ENCODE data around the gene SUPT6H. TPM values are rescaled to one million over a fixed set of nuclear protein-coding genes. Genes with fewer than 3 reads are reported as not detected.

SUPT6H gene
- polyA plus RNA-seq, 2 of the 4 experiments (the other 2 are of a cell fraction), result 51.4 to 63.8 TPM

GRCh38 chr17:28700278-28700677 is 38.3 kb downstream of the SUPT6H start:
- H3K4me2 ChIP-seq, result no peak overlapping the region
- POLR2A ChIA-PET, result no interaction called here
- TF ChIP-seq ZNF302 (CRISPR knock-in tag; IDR thresholded peaks at IDR 0.05), result no peak
- no peak overlapping the region for H3K4me3 ChIP-seq
- ATAC-seq (no peak), FAIRE-seq (no peak), DNase-seq (ENCODE audit: low read depth in 1 of 2, low spot score in 1 of 2) (no peak)
- WGBS (ENCODE audit: missing lambda C conversion rate), result 90% methylated on average over 8 of the region's 8 CpGs
- H3K4me1 ChIP-seq, result peaks cover 35% of the 10 kb centered on the region
- no peak overlapping the region for H3K27ac ChIP-seq
- H3K9me3 ChIP-seq, result no peaks in the 10 kb centered on the region
- CTCF ChIA-PET, result interaction anchor here (17.6 to 31.4 kb wide), 2 partner anchors 8 to 10 kb away, joined by 335 read pairs; partner anchors contain the start of gene PROCA1

- DNase-seq (ENCODE audit: low read depth in 1 of 2, low spot score in 1 of 2) (no peak), ATAC-seq (no peak), FAIRE-seq (no peak)
- Histone ChIP-seq H3K4me1 (peaks cover 35% of the 10 kb centered on the region), H3K4me2 (no peak overlapping the region), H3K4me3 (no peak overlapping the region), H3K27ac (no peak overlapping the region), H3K9me3 (no peaks in the 10 kb centered on the region)
- no peak for TF ChIP-seq CEBPB (IDR thresholded peaks at IDR 0.05)
- TF ChIP-seq NPAS2 (CRISPR knock-in tag; IDR thresholded peaks at IDR 0.05; ENCODE audit: borderline replicate concordance), result no peak
- no peak for TF ChIP-seq POLR2AphosphoS2 (conservative IDR thresholded peaks at IDR 0.05; ENCODE audit: low read length)
- no peak for TF ChIP-seq PBX3 (IDR thresholded peaks at IDR 0.05)
- no peak for TF ChIP-seq CHD4 (IDR thresholded peaks at IDR 0.05; ENCODE audit: borderline replicate concordance)
- no peak for TF ChIP-seq MYC (IDR thresholded peaks at IDR 0.05; ENCODE audit: borderline replicate concordance, low read length)
- no peak for TF ChIP-seq HMGXB4 (CRISPR knock-in tag; IDR thresholded peaks at IDR 0.05; ENCODE audit: borderline replicate concordance)
- no peak for TF ChIP-seq HOXB5 (CRISPR knock-in tag; IDR thresholded peaks at IDR 0.05)
- no peak for TF ChIP-seq MAFK (IDR thresholded peaks at IDR 0.05; ENCODE audit: partially characterized antibody)
- TF ChIP-seq SREBF2 (IDR thresholded peaks at IDR 0.05), result no peak
- no peak for TF ChIP-seq NFE2L2 (conservative IDR thresholded peaks at IDR 0.05; ENCODE audit: low read length)
- TF ChIP-seq FOXS1 (CRISPR knock-in tag; IDR thresholded peaks at IDR 0.05), result no peak
- no peak for TF ChIP-seq PHF8 (IDR thresholded peaks at IDR 0.05; ENCODE audit: borderline replicate concordance, low read depth)
- TF ChIP-seq JUNB (IDR thresholded peaks at IDR 0.05), result no peak
- no peak for TF ChIP-seq CBX8 (IDR thresholded peaks at IDR 0.05)
- POLR2A ChIA-PET, result interaction anchor here (0.7 to 2.3 kb wide), 2 partner anchors 9 to 11 kb away, joined by 3 to 15 read pairs; partner anchors contain the start of gene PROCA1
- 90% methylated on average over 9 of the region's 10 CpGs for WGBS (ENCODE audit: missing lambda C conversion rate)
- CTCF ChIA-PET, result interaction anchor here (17.6 to 31.4 kb wide), 2 partner anchors 8 to 11 kb away, joined by 335 read pairs; partner anchors contain the start of gene PROCA1
Observed at GRCh38 chr17:28700830-28701492, 39.0 kb downstream of the SUPT6H start.

- Histone ChIP-seq H3K4me1 (peaks cover 24% of the 10 kb centered on the region), H3K4me2 (no peak overlapping the region), H3K4me3 (no peak overlapping the region), H3K9me3 (no peaks in the 10 kb centered on the region), H3K27ac (no peak overlapping the region)
- ATAC-seq (no peak), DNase-seq (ENCODE audit: low read depth in 1 of 2, low spot score in 1 of 2) (no peak), FAIRE-seq (no peak)
- POLR2A ChIA-PET, result interaction anchor here (1.5 to 2.3 kb wide), 2 partner anchors 9 to 17 kb away, joined by 7 to 15 read pairs; partner anchors contain the start of genes PROCA1 and RPL23A
- no peak for TF ChIP-seq ZSCAN20 (CRISPR knock-in tag; IDR thresholded peaks at IDR 0.05)
- no peak for TF ChIP-seq CHD2 (IDR thresholded peaks at IDR 0.05; ENCODE audit: low read length, partially characterized antibody)
- no peak for TF ChIP-seq FOSL2 (IDR thresholded peaks at IDR 0.05)
- TF ChIP-seq FOSL2 (CRISPR knock-in tag; IDR thresholded peaks at IDR 0.05), result no peak
- no peak for TF ChIP-seq BHLHE40 (IDR thresholded peaks at IDR 0.05; ENCODE audit: low read depth, low read length)
- no peak for TF ChIP-seq BCL3 (IDR thresholded peaks at IDR 0.05)
- no peak for TF ChIP-seq REST (IDR thresholded peaks at IDR 0.05)
- TF ChIP-seq RAD21 (conservative IDR thresholded peaks at IDR 0.05 in 1 of 2, IDR thresholded peaks at IDR 0.05 in 1 of 2), result no peak
- no peak for TF ChIP-seq KDM1A (IDR thresholded peaks at IDR 0.05; ENCODE audit: low read depth)
- 82% methylated on average over 10 of the region's 10 CpGs for WGBS (ENCODE audit: missing lambda C conversion rate)
- CTCF ChIA-PET, result interaction anchor here (0.9 to 31.4 kb wide), 6 partner anchors 6 to 415 kb away, joined by 3 to 335 read pairs (median 5); partner anchors contain the start of gene PROCA1
Observed at GRCh38 chr17:28702026-28702751, 40.2 kb downstream of the SUPT6H start.

Measured in A549 (cell line).